CMK (cell line): Measurements from ENCODE around the gene HMG20B.
"Not testable (repeated sequence)": the region's sequence is repeated elsewhere in the genome, so short reads cannot be mapped to it uniquely, and the experiment has no call there.

Experiments
- DNase-seq: peaks from one replicate; pipeline ENCODE4 v3.0.0-alpha.2; 2010; ENCODE audit warnings: low read depth

HMG20B gene

DNA sequence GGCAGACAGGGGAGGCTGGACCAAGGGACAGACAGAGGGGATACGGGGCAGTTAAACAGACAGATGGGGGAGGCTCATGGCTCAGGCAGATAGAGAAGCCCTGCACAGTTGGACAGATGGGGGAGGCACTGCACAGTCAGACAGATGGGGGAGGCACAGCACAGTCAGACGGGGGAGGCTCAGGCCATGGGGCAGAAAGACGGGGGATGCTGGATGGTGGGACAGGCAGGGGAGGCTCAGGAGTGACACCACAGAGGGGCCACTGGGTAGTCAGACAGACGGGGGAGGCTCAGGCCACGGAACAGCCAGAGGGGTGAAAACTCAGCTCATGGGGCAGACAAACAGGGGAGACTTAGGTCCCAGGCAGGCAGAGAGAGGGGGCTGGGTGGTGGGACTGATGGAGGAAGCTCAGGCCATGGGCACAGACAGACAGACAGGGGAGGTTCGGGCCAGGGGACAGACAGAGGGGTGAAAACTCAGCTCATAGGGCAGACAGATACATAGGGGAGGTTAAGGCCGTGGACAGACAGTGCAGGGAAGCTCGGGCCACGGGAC lies 16.2 kb upstream of the HMG20B start:
- DNase-seq, result no peak

- no peak for DNase-seq
Observed at GRCh38 chr19:3556978-3557460, 15.7 kb upstream of the HMG20B start.

DNA sequence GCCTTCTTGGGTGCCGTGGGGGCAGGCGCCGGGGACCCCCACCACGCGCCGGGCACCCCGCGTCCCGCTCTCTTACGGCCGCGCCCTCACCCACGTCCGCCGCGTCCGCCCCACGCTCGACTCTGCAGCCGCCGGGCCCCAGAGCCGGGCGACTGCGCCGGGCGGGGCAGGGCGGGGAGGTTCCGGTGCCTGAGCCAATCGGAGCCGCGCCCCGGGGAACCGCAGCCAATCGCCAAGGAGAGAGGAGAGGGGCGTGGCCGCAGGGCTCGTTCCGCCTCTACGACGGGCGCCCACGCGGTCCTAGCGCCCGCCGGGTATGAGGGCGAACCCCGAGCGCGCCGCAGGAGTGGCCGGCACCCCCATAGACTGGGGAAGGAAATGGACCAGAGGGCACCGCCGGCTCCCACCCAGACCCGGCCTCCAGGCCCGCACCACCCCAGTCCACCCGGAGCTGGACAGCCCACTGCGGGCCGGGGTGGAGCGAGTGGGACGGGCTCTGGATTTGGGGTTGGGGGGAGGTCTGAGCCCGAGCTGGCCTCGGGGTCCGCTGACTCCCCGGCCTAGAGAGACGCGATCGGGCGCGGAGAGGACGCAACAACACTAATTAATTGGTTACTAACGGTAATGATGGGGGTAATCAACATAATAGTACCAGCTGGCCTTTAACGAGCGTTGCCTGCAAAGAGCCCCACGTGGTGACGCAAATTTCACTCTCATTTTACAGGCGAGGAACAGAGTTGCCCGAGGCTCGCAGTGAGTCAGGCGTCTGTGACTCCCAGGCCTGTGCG lies 15.1 kb upstream of the HMG20B start, which contains the start of gene MFSD12:
MFSD12 (minus strand) TSS at position 126 of the 788 bp plus-strand sequence. CDS start 183 bp downstream, outside the sequence.
- peak; percentile 76 for DNase-seq

DNA sequence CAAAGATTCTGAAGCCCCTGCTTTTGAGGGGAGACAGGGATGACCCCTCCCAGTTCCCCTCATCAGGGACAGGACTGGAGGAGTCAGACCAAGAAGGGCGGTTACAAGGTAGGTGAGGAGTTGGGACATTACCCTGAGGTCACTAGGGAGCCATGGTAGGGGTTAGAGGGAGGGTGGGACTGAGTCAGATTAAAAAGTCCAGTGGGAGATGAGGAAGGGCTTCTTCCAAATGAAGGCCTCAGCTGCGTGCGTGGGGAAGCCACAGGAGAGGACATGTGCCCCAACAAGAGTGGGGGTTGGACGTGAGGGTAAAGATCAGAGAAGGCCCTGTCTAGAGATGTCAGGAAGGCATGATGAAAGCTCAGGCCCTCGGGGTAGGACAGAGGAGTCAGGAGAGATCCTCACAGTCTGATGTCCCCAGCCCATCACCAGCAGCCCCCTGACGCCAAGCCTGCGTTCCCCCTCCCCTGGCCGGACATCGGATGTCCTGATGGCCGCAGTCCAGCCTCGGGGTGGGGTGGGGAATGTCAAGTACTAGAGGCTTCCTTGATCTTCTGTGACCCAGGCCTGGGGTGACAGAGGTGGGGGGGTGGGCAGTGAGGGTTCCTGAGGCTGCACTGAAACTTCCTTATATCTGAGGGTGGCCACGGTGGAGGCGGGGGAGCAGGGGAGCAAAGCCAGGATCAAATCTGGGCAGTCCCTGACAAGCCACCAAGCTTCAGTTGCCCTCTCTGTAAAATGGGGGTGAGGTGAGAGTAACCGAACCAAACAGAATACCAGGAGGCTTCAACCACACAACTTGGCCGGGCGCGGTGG lies 8.8 kb upstream of the HMG20B start:
- DNase-seq, result no peak

- no peak for DNase-seq
Observed at GRCh38 chr19:3565139-3565538, 7.6 kb upstream of the HMG20B start.

DNA sequence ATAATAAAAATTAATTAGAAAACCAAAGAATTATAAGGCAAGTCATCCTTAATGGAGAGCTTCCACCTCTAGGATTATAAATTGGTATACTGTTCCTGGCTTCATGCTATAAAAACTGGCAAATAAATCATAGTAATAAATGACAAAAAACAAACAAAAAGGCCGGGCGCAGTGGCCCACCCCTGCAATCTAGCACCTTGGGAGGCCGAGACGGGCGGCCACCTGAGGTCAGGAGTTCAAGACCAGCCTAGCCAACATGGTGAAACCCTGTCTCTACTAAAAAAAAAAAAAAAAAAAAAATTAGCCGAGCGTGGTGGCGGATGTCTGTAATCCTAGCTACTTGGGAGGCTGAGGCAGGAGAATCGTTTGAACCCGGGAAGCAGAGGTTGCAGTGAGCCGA lies 2.7 kb upstream of the HMG20B start:
- DNase-seq, result not testable (repeated sequence)

DNA sequence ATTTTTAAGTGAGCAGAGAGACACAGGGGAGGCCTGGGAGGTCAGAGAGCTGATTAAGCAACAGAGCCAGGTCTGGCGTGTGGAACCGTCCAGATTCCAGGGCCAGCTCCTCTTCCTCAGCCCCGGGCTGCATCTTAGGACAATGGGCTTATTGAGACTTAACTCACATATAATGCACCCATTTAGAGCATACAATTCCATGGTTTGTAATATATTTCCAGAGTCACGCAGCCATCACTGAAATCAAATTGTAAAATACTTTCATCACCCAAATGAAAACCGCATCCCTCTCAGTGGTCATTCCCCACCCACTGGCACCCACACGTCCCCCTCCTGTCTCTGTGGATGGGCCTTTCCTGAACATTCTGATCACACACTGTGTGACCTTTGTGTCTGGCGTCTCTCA lies 2.1 kb upstream of the HMG20B start:
- no peak for DNase-seq

DNA sequence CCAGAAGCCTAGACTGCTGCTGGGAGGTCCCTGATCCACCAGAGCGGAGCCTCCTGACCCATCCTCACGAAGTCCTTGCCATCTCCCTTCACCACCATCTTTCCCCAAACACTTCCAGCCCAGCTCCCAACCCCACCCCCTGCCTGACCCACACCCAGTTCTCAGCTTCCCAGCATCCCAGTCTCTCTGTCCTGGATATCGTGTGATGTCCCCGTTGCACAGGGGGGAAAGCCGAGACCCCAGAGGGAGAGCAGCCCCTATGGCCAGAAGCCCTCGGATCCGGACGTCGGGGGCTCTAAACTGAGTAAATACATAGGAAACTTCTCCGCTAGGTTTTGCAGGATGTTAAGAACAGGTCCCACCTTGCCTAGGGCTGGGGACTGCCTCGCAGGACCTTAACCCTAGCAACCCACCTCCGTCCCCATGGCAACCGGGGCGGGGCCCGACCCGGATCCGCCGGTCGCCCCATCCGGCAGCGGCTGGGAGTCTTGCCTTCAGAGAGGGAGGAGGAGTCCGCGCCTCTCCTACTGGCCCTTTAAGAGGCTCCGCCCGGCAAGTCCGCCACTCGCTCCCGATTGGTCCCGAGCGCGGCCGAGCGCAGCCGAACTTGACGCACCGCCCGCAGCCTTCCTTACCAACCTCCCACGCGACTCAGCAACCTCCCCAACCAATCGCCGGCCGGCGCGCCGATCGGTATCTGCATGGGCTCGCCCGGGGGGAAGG lies 451 bp upstream of the HMG20B start:
- DNase-seq, result peak; percentile 100

GRCh38 chr19:3573162-3573857 lies 566 bp downstream of the HMG20B start:
- DNase-seq, result no peak

GRCh38 chr19:3573858-3574637 lies 1.3 kb downstream of the HMG20B start:
- peak; percentile 96 for DNase-seq

DNA sequence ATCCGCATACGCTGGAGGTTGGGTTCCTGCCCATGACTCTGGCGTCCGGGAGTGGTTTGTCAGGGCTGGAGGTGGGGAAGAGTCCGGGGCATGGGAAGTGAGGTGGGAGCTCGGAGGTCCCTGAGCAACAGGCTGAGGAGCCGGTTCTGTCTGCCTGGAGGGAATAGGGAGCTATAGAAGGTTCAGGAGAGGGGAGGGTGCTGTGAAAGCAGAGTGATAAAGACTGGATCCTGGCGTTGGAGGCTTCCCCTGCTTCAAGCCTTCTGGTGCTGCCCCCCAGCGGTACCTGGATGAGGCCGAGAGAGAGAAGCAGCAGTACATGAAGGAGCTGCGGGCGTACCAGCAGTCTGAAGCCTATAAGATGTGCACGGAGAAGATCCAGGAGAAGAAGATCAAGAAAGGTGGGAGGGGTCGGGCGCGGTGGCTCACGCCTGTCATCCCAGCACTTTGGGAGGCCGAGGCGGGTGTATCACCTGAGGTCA lies 2.6 kb downstream of the HMG20B start:
- DNase-seq, result no peak

DNA sequence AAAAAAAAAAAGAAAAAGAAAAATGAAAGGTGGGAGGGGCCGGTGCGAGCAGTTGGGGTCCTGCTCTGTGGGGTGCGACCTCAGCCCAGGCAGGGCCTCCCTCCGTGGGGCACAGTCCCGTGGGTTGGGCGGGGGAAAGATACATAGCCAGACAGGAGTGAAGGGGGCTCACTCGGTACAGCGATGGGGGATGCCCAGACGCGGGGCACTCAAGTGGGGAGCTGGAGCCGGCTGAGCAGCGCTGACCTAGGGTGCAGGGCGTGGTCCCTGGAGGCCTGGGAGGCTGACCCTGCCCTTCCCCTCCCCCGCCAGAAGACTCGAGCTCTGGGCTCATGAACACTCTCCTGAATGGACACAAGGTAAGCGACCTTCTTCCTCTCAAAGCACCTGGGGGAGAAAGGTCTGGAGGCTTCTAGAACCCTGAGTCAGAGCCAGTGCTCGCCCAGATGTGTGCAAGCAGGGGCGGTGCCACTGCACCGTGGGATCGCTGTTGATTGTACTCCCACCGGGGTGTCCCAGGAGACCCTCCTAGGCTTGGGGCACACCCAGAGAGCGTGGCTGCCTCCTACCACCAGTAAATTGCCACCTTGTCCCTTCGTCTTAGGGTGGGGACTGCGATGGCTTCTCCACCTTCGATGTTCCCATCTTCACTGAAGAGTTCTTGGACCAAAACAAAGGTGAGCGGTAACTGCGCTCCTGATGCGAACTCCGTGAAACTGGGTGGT lies 3.4 kb downstream of the HMG20B start:
- DNase-seq, result no peak

DNA sequence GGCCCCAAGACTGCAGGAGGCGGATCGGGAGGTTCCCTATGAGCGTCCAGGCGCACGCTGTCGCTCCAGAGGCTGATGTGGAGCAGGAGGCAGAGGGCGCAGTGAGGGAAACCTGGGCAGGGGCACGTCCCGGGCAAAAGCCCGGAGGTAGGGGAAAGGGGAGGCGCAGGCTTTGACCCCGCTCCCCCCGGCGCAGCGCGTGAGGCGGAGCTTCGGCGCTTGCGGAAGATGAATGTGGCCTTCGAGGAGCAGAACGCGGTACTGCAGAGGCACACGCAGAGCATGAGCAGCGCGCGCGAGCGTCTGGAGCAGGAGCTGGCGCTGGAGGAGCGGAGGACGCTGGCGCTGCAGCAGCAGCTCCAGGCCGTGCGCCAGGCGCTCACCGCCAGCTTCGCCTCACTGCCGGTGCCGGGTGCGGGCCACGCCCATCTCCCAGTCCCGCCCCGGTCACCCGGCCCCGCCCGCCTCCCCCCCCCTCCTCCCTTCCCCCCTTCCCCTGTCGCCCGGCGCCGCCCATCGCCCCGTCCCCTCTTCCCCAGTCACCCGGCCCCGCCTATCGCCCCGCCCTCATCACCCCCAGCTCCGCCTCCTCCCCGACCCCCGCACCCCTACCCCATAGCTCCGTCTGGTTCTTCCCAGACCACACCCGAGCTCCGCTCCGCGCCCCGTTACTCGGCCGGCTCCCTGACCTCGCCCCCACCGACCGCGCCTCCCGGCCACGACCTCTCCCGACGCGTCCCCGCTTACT lies 4.1 kb downstream of the HMG20B start:
- no peak for DNase-seq

- DNase-seq, result no peak
Observed at GRCh38 chr19:3577723-3578344, 5.1 kb downstream of the HMG20B start.

- no peak for DNase-seq
Observed at GRCh38 chr19:3578390-3578789, 5.6 kb downstream of the HMG20B start.

DNA sequence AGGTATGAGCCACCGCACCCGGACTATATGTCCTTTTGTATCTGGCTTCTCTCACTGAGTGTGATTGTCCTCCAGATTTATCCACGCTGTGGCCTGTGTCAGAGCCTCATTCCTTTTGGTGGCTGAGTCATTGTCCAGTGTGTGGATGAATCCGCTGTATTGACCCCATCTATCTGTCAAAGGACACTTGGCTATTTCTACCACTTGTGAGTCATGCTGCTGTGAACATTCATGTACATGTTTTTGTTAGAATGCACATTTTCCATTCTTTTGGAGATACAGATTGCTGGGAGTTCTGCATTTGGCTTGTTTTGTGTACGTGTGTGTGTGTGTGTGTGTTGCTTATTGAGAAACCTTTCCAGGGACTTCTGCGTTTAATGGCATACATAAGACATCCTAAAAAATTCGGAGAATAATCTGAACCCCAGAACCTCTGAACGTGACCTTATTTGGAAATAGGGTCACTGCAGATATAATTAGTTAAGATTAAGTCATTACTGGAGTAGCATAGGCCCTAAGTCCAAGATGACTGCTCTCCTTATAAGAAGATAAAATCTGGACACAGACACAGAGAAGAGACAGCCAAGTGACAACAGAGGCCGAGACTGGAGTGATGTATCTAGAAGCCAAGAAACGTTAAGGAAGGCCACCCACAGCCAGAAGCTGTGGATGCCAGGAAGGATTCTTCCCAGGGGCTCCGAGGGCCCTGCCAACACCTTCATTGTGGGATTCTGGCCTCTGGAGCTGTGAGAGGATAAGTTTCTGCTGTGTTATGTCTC lies 7.6 kb downstream of the HMG20B start:
- DNase-seq, result no peak

- not testable (repeated sequence) for DNase-seq
Observed at GRCh38 chr19:3581792-3582191, 9.0 kb downstream of the HMG20B start.
